Fibroblast of pulmonary artery (primary cell): ENCODE results near the gene CR1L.
"Not testable (repeated sequence)": the region's sequence is repeated elsewhere in the genome, so short reads cannot be mapped to it uniquely, and the experiment has no call there.

Source experiments
- DNase-seq: peaks from one replicate; pipeline ENCODE4 v3.0.0-alpha.2; 2010; ENCODE audit warnings: low read depth
- H3K4me3 ChIP-seq: replicated peaks from 2 replicates; pipeline ENCODE4 v1.5.1; 2011; ENCODE audit warnings: low read depth, mild to moderate bottlenecking, control low read depth, low read length, moderate library complexity
- TF ChIP-seq, protein P1 (sequence below): IDR thresholded peaks from 2 replicates; pipeline ENCODE4 v1.5.1; 2011; ENCODE audit warnings: mild to moderate bottlenecking, control low read depth, low read length, inconsistent platforms; ENCODE audit errors: missing control alignments

Gene CR1L

DNA sequence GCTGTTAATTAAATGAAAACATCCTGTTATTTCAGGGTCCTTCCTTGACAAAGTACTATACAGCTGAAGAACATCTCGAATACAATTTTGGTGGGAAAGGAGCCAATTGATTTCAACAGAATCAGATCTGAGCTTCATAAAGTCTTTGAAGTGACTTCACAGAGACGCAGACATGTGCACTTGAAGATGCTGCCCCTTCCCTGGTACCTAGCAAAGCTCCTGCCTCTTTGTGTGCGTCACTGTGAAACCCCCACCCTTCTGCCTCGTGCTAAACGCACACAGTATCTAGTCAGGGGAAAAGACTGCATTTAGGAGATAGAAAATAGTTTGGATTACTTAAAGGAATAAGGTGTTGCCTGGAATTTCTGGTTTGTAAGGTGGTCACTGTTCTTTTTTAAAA, 5.6 kb upstream of the CR1L start:
- H3K4me3 ChIP-seq, DNase-seq: not testable (repeated sequence)

DNA sequence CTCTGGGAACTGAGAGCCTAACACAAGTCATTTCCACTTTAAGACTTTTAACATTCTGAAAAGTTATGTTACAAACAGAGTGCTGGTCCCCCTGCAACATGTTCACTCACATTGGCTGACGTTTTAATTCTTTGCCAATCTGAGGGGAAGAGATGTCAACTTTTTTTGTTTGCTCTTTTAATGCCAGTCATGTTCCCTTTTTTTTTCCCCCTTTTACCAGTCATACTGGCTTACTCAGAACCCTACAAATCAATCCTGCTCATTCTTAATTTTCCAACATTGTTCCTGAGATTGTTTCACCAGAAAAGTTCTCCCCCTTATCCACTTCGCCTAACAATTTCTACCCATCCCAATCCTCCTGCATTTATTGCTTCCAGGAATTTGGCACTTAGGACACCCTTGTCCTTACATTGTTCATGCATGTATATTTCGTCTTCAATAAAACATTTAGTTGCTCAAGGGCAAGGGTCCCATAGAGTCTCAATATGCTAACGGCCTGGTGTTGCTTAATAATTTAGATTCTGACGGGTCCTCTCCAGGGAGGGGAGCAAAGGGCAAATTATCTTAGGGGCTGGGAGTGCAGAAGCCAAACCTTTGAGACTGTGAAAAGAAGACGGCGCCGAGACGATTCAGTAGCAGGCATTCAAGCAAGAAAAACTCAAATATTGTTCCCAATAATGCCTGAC, 624 bp upstream of the CR1L start:
- TF ChIP-seq, protein P1, sequence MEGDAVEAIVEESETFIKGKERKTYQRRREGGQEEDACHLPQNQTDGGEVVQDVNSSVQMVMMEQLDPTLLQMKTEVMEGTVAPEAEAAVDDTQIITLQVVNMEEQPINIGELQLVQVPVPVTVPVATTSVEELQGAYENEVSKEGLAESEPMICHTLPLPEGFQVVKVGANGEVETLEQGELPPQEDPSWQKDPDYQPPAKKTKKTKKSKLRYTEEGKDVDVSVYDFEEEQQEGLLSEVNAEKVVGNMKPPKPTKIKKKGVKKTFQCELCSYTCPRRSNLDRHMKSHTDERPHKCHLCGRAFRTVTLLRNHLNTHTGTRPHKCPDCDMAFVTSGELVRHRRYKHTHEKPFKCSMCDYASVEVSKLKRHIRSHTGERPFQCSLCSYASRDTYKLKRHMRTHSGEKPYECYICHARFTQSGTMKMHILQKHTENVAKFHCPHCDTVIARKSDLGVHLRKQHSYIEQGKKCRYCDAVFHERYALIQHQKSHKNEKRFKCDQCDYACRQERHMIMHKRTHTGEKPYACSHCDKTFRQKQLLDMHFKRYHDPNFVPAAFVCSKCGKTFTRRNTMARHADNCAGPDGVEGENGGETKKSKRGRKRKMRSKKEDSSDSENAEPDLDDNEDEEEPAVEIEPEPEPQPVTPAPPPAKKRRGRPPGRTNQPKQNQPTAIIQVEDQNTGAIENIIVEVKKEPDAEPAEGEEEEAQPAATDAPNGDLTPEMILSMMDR: no peak
- H3K4me3 ChIP-seq: peak overlapping the region; percentile 65
- DNase-seq: no peak

DNA sequence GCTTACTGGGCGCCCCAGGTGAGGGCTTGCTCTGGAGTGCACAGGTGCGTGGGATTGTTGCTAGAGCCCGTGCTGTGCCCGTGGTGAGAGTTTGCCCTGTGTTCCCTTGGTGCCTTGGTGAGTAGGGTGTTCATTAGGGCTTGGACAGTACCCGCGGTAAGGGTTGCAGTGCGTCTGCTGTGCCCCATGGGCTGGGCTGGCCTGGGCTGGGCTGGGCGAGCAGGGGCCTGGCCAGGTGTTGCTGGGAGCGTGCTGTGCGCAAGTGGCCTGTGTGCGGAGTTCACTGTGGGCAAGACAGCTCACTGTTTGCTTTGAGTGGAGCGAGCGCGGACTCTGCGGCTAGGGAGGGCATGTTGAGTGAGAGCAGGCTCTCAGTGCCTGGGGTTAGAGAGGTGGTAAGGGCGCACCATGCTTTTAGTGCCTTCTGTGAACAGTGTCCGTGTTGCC, 725 bp downstream of the CR1L start:
- peak overlapping the region; percentile 65 for H3K4me3 ChIP-seq
- no peak for DNase-seq
- TF ChIP-seq, protein P1: no peak

DNA sequence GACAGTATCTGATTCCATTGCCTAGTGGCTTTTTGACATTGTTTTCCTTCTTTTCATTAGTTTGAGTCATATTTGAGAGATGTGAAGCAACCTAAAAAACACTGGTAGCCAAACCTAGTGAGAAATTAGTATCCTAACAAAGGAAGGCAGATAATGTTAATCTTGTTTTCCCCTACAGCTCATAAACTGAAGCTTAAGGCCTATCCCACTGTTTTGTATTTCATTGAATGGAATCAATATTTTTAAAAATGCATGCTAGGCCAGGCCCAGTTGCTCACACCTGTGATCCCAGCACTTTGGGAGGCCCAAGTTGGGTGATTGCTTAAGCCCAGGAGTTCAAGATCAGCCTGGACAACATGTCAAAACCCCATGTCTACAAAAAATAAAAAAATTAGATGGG, 1.2 kb downstream of the CR1L start:
- DNase-seq: no peak
- H3K4me3 ChIP-seq: no peak overlapping the region

DNA sequence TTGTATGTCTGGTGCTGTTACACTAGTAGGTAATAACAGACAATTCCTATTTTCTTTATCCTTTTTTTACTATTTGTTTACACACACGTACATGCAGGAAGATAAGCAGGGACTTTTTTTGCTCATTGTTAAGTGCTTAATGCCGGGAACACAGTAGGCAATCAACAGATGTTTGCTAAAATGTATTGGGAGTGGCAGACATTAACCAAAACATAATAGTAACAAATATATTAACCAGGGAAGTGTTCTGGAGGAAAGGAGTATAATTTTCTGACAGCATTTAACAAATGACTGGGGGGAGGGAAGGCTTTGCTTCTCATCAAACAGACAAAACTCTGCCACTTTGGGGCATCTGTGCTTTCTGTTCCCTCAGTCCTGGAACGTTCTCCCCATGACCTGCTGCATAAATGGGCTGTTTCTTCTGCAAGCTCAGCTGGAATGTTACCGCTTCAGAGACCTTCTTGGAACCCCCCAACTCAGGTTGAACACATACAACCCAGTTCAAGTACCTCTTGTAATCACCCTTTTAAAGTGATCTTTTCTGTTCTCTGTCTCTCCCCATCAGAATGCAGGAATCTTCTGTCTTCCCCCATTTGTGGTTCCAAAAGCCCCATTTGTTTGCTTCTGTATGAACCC, 2.1 kb downstream of the CR1L start:
- H3K4me3 ChIP-seq: no peak overlapping the region
- DNase-seq: no peak
- TF ChIP-seq, protein P1: no peak

More for the DNA sequence above, 1.2 kb downstream of the CR1L start:
- TF ChIP-seq, protein P1: no peak

DNA sequence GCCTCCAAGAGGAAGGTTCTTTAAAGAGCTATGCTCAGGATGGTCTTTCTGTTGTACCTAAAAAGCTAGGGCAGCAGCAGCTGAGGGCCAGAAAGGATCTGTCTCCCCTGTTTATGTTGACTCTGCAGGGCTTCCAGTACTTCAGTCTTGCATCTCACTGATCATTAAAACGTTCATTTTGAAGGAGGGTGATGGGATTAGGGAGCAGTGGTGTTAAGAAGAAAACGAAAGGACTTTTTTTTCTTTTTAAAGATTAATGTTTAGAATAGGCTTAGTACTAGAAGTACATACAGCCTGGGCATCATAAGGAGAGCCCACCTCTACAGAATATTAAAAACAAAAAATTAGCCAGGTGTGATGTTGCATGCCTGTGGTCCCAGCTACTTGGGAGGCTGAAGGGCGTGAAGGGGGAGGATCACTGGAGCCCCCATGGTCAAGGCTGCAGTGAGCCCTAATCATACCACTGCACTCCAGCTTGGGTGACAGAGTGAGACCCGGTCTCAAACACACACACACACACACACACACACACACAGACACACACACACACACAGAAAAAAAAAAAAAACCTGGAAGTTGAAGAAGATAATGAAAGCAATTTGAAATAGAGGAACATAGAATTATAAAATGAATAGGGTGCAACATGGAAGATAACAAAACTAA, 2.9 kb downstream of the CR1L start:
- TF ChIP-seq, protein P1: no peak
- H3K4me3 ChIP-seq: no peak overlapping the region
- no peak for DNase-seq
